Dedifferentiated amniotic fluid mesenchymal stem cell (primary cell): Measurements from ENCODE around the gene MYO1G.
"Not testable (repeated sequence)": the region's sequence is repeated elsewhere in the genome, so short reads cannot be mapped to it uniquely, and the experiment has no call there.

Source experiments
- DNase-seq: peaks from one replicate; pipeline ENCODE4 v3.0.0-alpha.2; 2016; ENCODE audit errors: extremely low spot score

The MYO1G gene

GRCh38 chr7:44944821-44945220 is 34.0 kb downstream of the MYO1G start:
- DNase-seq: no peak

GRCh38 chr7:44943631-44944030 is 35.2 kb downstream of the MYO1G start:
- DNase-seq: no peak

GRCh38 chr7:44937426-44937825 is 41.4 kb downstream of the MYO1G start:
- no peak for DNase-seq

- no peak for DNase-seq
Measured at GRCh38 chr7:44936322-44936721, 42.5 kb downstream of the MYO1G start.

GRCh38 chr7:44935583-44935982 is 43.2 kb downstream of the MYO1G start:
- no peak for DNase-seq

GRCh38 chr7:44935016-44935415 is 43.8 kb downstream of the MYO1G start:
- no peak for DNase-seq

GRCh38 chr7:44934510-44934909 is 44.3 kb downstream of the MYO1G start:
- not testable (repeated sequence) for DNase-seq

GRCh38 chr7:44930921-44931320 is 47.9 kb downstream of the MYO1G start:
- no peak for DNase-seq

- no peak for DNase-seq
Measured at GRCh38 chr7:44922351-44922694, 56.5 kb downstream of the MYO1G start.

GRCh38 chr7:44921607-44922350 is 57.0 kb downstream of the MYO1G start:
- peak; percentile 67 for DNase-seq

GRCh38 chr7:44920119-44920518 is 58.7 kb downstream of the MYO1G start:
- no peak for DNase-seq

GRCh38 chr7:44918029-44918428 is 60.8 kb downstream of the MYO1G start:
- no peak for DNase-seq

- DNase-seq: no peak
Measured at GRCh38 chr7:44917465-44917864, 61.4 kb downstream of the MYO1G start.

- DNase-seq: no peak
Measured at GRCh38 chr7:44914992-44915607, 63.7 kb downstream of the MYO1G start.

- no peak for DNase-seq
Measured at GRCh38 chr7:44912775-44913347, 66.0 kb downstream of the MYO1G start.
